ENCODE measurements around the gene DAGLA.

GRCh38 chr11:61771985-61772455 is 91.8 kb downstream of the DAGLA start:
- TF ChIP-seq CTCF (IDR thresholded peaks at IDR 0.05) (no peak), POLR2A (IDR thresholded peaks at IDR 0.05) (no peak)
